H1 (cell line): ENCODE results near the gene C11orf71.

Experiments used
- CBX5 ChIP-seq: fragments of 300-800, 300-1000 bp; sonication (generic); IDR thresholded peaks from 2 replicates; pipeline ENCODE4 v1.7.1; 2016; ENCODE audit warnings: antibody characterized with exemption, low read length, low read depth
- EGR1 ChIP-seq: IDR thresholded peaks from 2 replicates; pipeline ENCODE4 v1.6.1; 2011; ENCODE audit warnings: low read depth, low read length, borderline replicate concordance
- RBBP5 ChIP-seq: IDR thresholded peaks from 2 replicates; pipeline ENCODE4 v1.7.1; 2012; ENCODE audit warnings: low read depth, mild to moderate bottlenecking, inconsistent platforms, low read length, moderate library complexity, borderline replicate concordance
- RNF2 ChIP-seq: fragments of 200-900, 300-1000 bp; sonication (generic); IDR thresholded peaks from 2 replicates; pipeline ENCODE4 v1.7.1; 2016; ENCODE audit warnings: borderline replicate concordance, low read depth, mild to moderate bottlenecking, antibody characterized with exemption, low read length; ENCODE audit not compliant: poor library complexity, severe bottlenecking; ENCODE audit errors: missing control alignments
- TF ChIP-seq, protein P1 (sequence below), 3 experiments: IDR thresholded peaks; 1 replicate in 2 of 3; 2 replicates in 1 of 3; pipeline versions ENCODE4 v1.5.1 to v1.6.1; 2011; ENCODE audit warnings: low read length in 3 of 3, mild to moderate bottlenecking in 3 of 3, inconsistent platforms in 2 of 3, low read depth in 1 of 3, moderate library complexity in 1 of 3; ENCODE audit not compliant: insufficient read depth in 1 of 3; ENCODE audit errors: control extremely low read depth in 1 of 3

DNA sequence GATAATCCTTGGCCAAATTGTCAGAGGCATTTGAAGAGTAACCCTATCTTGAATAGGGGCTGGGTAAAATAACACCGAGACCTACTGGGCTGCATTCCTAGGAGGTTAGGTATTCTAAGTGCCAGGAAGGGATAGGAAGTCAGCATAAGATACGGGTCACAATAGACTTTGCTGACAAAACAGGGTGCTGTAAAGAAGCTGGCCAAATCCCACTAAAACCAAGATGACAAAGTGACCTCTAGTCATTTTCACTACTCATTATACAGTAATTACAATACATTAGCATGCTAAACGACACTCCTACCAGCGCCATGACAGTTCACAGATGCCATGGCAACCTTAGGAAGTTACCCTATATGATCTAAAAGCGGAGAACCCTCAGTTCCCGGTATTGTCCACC is 38.0 kb upstream of the C11orf71 start:
- TF ChIP-seq RBBP5, result no peak; the same call in 1 of the 2 replicates
- TF ChIP-seq CBX5, result no peak
- TF ChIP-seq, protein P1, sequence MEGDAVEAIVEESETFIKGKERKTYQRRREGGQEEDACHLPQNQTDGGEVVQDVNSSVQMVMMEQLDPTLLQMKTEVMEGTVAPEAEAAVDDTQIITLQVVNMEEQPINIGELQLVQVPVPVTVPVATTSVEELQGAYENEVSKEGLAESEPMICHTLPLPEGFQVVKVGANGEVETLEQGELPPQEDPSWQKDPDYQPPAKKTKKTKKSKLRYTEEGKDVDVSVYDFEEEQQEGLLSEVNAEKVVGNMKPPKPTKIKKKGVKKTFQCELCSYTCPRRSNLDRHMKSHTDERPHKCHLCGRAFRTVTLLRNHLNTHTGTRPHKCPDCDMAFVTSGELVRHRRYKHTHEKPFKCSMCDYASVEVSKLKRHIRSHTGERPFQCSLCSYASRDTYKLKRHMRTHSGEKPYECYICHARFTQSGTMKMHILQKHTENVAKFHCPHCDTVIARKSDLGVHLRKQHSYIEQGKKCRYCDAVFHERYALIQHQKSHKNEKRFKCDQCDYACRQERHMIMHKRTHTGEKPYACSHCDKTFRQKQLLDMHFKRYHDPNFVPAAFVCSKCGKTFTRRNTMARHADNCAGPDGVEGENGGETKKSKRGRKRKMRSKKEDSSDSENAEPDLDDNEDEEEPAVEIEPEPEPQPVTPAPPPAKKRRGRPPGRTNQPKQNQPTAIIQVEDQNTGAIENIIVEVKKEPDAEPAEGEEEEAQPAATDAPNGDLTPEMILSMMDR (IDR thresholded peaks at IDR 0.05; ENCODE audit: control extremely low read depth in 1 of 3, insufficient read depth in 1 of 3, low read depth in 1 of 3, low read length in 3 of 3), result no peak
- no peak for TF ChIP-seq EGR1
- no peak for TF ChIP-seq RNF2
